HL-60/S4 treated with retinoic acid at 250 ng/mL for 4 days and 3 days (cell line): ENCODE measurements around the gene C1QTNF6.
"Not testable (repeated sequence)": the region's sequence is repeated elsewhere in the genome, so short reads cannot be mapped to it uniquely, and the experiment has no call there.

Experiments used
- in situ Hi-C: fragments of 300-500 bp; cut with MboI; formaldehyde crosslinking; loops from 2 replicates; pipeline ENCODE4 v1.7.0; 2022; ENCODE audit warnings: low sequenced_read_pairs

Gene C1QTNF6

GRCh38 chr22:37187891-37188761 lies at the start of gene C1QTNF6:
TSS of gene C1QTNF6 (minus strand) at chr22:37188247. CDS start at chr22:37188213, 34 bp downstream.
- in situ Hi-C loops = no loop called here

- in situ Hi-C loops = no loop called here
These were observed 48.0 kb upstream of the C1QTNF6 start for GRCh38 chr22:37235897-37236607.

GRCh38 chr22:37234736-37235711 lies 47.0 kb upstream of the C1QTNF6 start:
- in situ Hi-C loops = no loop called here

GRCh38 chr22:37233751-37234631 lies 45.9 kb upstream of the C1QTNF6 start:
- in situ Hi-C loops = no loop called here

- in situ Hi-C loops = not testable (repeated sequence)
These were observed 45.3 kb upstream of the C1QTNF6 start for GRCh38 chr22:37233371-37233750.

GRCh38 chr22:37232140-37232998 lies 44.3 kb upstream of the C1QTNF6 start:
- in situ Hi-C loops = no loop called here

- in situ Hi-C loops = no loop called here
These were observed 43.5 kb upstream of the C1QTNF6 start for GRCh38 chr22:37231406-37232139.

- in situ Hi-C loops = no loop called here
These were observed 42.8 kb upstream of the C1QTNF6 start for GRCh38 chr22:37230673-37231405.

GRCh38 chr22:37229805-37230672 lies 42.0 kb upstream of the C1QTNF6 start:
- in situ Hi-C loops = no loop called here

- in situ Hi-C loops = no loop called here
These were observed 41.2 kb upstream of the C1QTNF6 start for GRCh38 chr22:37229012-37229804.

- in situ Hi-C loops = no loop called here
These were observed 40.3 kb upstream of the C1QTNF6 start for GRCh38 chr22:37228106-37229011.

- in situ Hi-C loops = no loop called here
These were observed 38.5 kb upstream of the C1QTNF6 start for GRCh38 chr22:37226514-37226913.

GRCh38 chr22:37226087-37226486 lies 38.0 kb upstream of the C1QTNF6 start:
- in situ Hi-C loops = no loop called here

- in situ Hi-C loops = no loop called here
These were observed 37.4 kb upstream of the C1QTNF6 start for GRCh38 chr22:37225481-37225880.
